Duodenal mucosa (tissue), 2 donors: ENCODE measurements around the gene PEAK1.
"Not testable (repeated sequence)": the region's sequence is repeated elsewhere in the genome, so short reads cannot be mapped to it uniquely, and the experiment has no call there.

Experiments
- H3K27ac ChIP-seq: one replicate; pipeline ENCODE4 v1.7.0; 2013; ENCODE audit warnings: low read depth, low read length
- H3K27me3 ChIP-seq, 2 donors: one replicate each; pipeline ENCODE4 v1.7.0; 2013; ENCODE audit warnings: low read length in 2 of 2, control low read depth in 1 of 2; ENCODE audit not compliant: insufficient read depth in 2 of 2, control insufficient read depth in 1 of 2
- H3K36me3 ChIP-seq, 2 donors: one replicate each; pipeline ENCODE4 v1.7.0; 2013; ENCODE audit warnings: low read length in 2 of 2, control low read depth in 1 of 2; ENCODE audit not compliant: insufficient read depth in 2 of 2, control insufficient read depth in 1 of 2
- H3K4me1 ChIP-seq, 2 donors: one replicate each; pipeline ENCODE4 v1.7.0; 2013; ENCODE audit warnings: low read length in 2 of 2, control low read depth in 1 of 2; ENCODE audit not compliant: insufficient read depth in 2 of 2, control insufficient read depth in 1 of 2
- H3K4me3 ChIP-seq, 2 donors: one replicate each; pipeline ENCODE4 v1.7.0; 2013; ENCODE audit warnings: low read length in 2 of 2, low read depth in 1 of 2
- H3K9ac ChIP-seq, 2 donors: one replicate each; pipeline ENCODE4 v1.7.0; 2013; ENCODE audit warnings: low read length in 2 of 2, low read depth in 1 of 2
- H3K9me3 ChIP-seq, 2 donors: one replicate each; pipeline ENCODE4 v1.7.0; 2013; ENCODE audit warnings: low read length in 2 of 2, control low read depth in 1 of 2; ENCODE audit not compliant: control insufficient read depth in 1 of 2

PEAK1 gene

GRCh38 chr15:77415450-77416147, 4.3 kb downstream of the PEAK1 start:
- H3K36me3 ChIP-seq, result no peaks in the 10 kb centered on the region
- H3K4me1 ChIP-seq, result peaks cover 6 to 35% of the 10 kb centered on the region in 2 donors
- H3K27me3 ChIP-seq, result no peaks in the 10 kb centered on the region
- H3K9me3 ChIP-seq, result no peaks in the 10 kb centered on the region
- no peak overlapping the region for H3K27ac ChIP-seq
- no peak overlapping the region for H3K4me3 ChIP-seq
- H3K9ac ChIP-seq, result no peak overlapping the region

- H3K4me1 ChIP-seq, result peaks cover 10 to 35% of the 10 kb centered on the region in 2 donors
- H3K4me3 ChIP-seq, result no peak overlapping the region
- no peaks in the 10 kb centered on the region for H3K9me3 ChIP-seq
- H3K9ac ChIP-seq, result no peak overlapping the region
- H3K27me3 ChIP-seq, result no peaks in the 10 kb centered on the region
- no peaks in the 10 kb centered on the region for H3K36me3 ChIP-seq
- no peak overlapping the region for H3K27ac ChIP-seq
These were observed 5.0 kb downstream of the PEAK1 start for GRCh38 chr15:77414789-77415442.

- no peaks in the 10 kb centered on the region for H3K27me3 ChIP-seq
- no peaks in the 10 kb centered on the region for H3K9me3 ChIP-seq
- H3K4me1 ChIP-seq, result peaks cover 13 to 38% of the 10 kb centered on the region in 2 donors
- H3K4me3 ChIP-seq, result no peak overlapping the region
- H3K36me3 ChIP-seq, result no peaks in the 10 kb centered on the region
- H3K9ac ChIP-seq, result no peak overlapping the region
- H3K27ac ChIP-seq, result no peak overlapping the region
These were observed 6.1 kb downstream of the PEAK1 start for GRCh38 chr15:77413699-77414349.

GRCh38 chr15:77412972-77413698, 6.8 kb downstream of the PEAK1 start:
- Histone ChIP-seq H3K4me3 (no peak overlapping the region), H3K27me3 (no peaks in the 10 kb centered on the region), H3K9me3 (no peaks in the 10 kb centered on the region), H3K4me1 (peaks cover 13 to 33% of the 10 kb centered on the region in 2 donors), H3K27ac (no peak overlapping the region), H3K9ac (no peak overlapping the region), H3K36me3 (no peaks in the 10 kb centered on the region)

GRCh38 chr15:77411619-77411976, 8.3 kb downstream of the PEAK1 start:
- H3K9ac ChIP-seq, result no peak overlapping the region
- H3K9me3 ChIP-seq, result no peaks in the 10 kb centered on the region
- H3K4me1 ChIP-seq, result peaks cover 13 to 28% of the 10 kb centered on the region in 2 donors
- H3K27ac ChIP-seq, result no peak overlapping the region
- peak overlapping the region in 1 of 2 donors; percentile 5 for H3K4me3 ChIP-seq
- no peaks in the 10 kb centered on the region for H3K36me3 ChIP-seq
- no peaks in the 10 kb centered on the region for H3K27me3 ChIP-seq

- Histone ChIP-seq H3K9me3 (no peaks in the 10 kb centered on the region), H3K36me3 (no peaks in the 10 kb centered on the region), H3K4me3 (peak overlapping the region; percentile 5 to 30), H3K9ac (no peak overlapping the region), H3K4me1 (peaks cover 13 to 24% of the 10 kb centered on the region in 2 donors), H3K27ac (no peak overlapping the region), H3K27me3 (no peaks in the 10 kb centered on the region)
These were observed 8.9 kb downstream of the PEAK1 start for GRCh38 chr15:77410701-77411618.

- H3K4me3 ChIP-seq, H3K9ac ChIP-seq, H3K36me3 ChIP-seq, H3K27ac ChIP-seq, H3K9me3 ChIP-seq, H3K27me3 ChIP-seq: not testable (repeated sequence)
- peaks cover 13 to 19% of the 10 kb centered on the region in 2 donors for H3K4me1 ChIP-seq
These were observed 9.8 kb downstream of the PEAK1 start for GRCh38 chr15:77410157-77410500.

GRCh38 chr15:77409259-77410156, 10.4 kb downstream of the PEAK1 start:
- peaks cover 13 to 16% of the 10 kb centered on the region in 2 donors for H3K4me1 ChIP-seq
- no peaks in the 10 kb centered on the region for H3K27me3 ChIP-seq
- H3K27ac ChIP-seq, result no peak overlapping the region

GRCh38 chr15:77406846-77407245, 13.1 kb downstream of the PEAK1 start:
- Histone ChIP-seq H3K36me3 (no peaks in the 10 kb centered on the region), H3K27ac (no peak overlapping the region), H3K9ac (no peak overlapping the region), H3K9me3 (no peaks in the 10 kb centered on the region), H3K4me1 (peaks cover 13% of the 10 kb centered on the region in 2 donors), H3K4me3 (no peak overlapping the region), H3K27me3 (no peaks in the 10 kb centered on the region)

More at GRCh38 chr15:77409259-77410156, 10.4 kb downstream of the PEAK1 start:
- Histone ChIP-seq H3K9ac (no peak overlapping the region), H3K4me3 (no peak overlapping the region), H3K36me3 (no peaks in the 10 kb centered on the region), H3K9me3 (no peaks in the 10 kb centered on the region)
